Immature natural killer cell (primary cell): ENCODE results near the gene PLCB4. TPM values are rescaled to one million over a fixed set of nuclear protein-coding genes. Genes with fewer than 3 reads are reported as not detected.

Experiments
- DNase-seq, 3 donors: peaks; one replicate each; pipeline ENCODE4 v3.0.0; 2022; ENCODE audit warnings: mixed read lengths in 1 of 3
- H3K27ac Mint-ChIP-seq, 6 donors: one replicate each; pipeline ENCODE4 v1.8.0; 2020; ENCODE audit warnings: mixed read lengths in 6 of 6, mild to moderate bottlenecking in 5 of 6, inconsistent platforms in 4 of 6, moderate library complexity in 3 of 6
- H3K27me3 Mint-ChIP-seq, 3 donors: one replicate each; pipeline ENCODE4 v1.8.0; 2020 to 2021; ENCODE audit warnings: low read depth in 3 of 3, mild to moderate bottlenecking in 3 of 3, mixed read lengths in 3 of 3, moderate library complexity in 3 of 3, inconsistent platforms in 1 of 3
- H3K36me3 Mint-ChIP-seq, 3 donors: one replicate each; pipeline ENCODE4 v1.8.0; 2020; ENCODE audit warnings: mixed read lengths in 3 of 3, inconsistent platforms in 2 of 3, mild to moderate bottlenecking in 2 of 3
- H3K4me1 Mint-ChIP-seq, 2 donors: one replicate each; pipeline ENCODE4 v1.8.0; 2020; ENCODE audit warnings: inconsistent platforms in 2 of 2, mild to moderate bottlenecking in 2 of 2, mixed read lengths in 2 of 2, moderate library complexity in 1 of 2
- H3K4me3 Mint-ChIP-seq, 5 donors: one replicate each; pipeline ENCODE4 v1.8.0; 2020; ENCODE audit warnings: mild to moderate bottlenecking in 5 of 5, mixed read lengths in 5 of 5, inconsistent platforms in 3 of 5, moderate library complexity in 3 of 5
- H3K9me3 Mint-ChIP-seq, 6 donors: one replicate each; pipeline ENCODE4 v1.8.0; 2020; ENCODE audit warnings: mild to moderate bottlenecking in 6 of 6, mixed read lengths in 6 of 6, inconsistent platforms in 4 of 6, moderate library complexity in 3 of 6
- polyA plus RNA-seq, 3 donors: library from polyadenylated mRNA; unstranded; fragments of 300-500 nt; fragmentation: Illumina TruSeq; gene quantifications; one replicate each; pipeline ENCODE4 v1.2.3, GENCODE V29; 2021

The PLCB4 gene
- polyA plus RNA-seq, 3 donors from 2014 or later: not detected

GRCh38 chr20:9392892-9393857 lies 324.3 kb downstream of the PLCB4 start:
- Mint-ChIP-seq H3K4me3 (no peak overlapping the region), H3K27me3 (peaks cover 0 to 2% (median 0%) of the 10 kb centered on the region in 3 donors), H3K27ac (no peak overlapping the region), H3K9me3 (peaks cover 0 to 4% (median 0%) of the 10 kb centered on the region in 6 donors), H3K4me1 (no peaks in the 10 kb centered on the region), H3K36me3 (no peaks in the 10 kb centered on the region)
- DNase-seq: no peak

- H3K36me3 Mint-ChIP-seq: no peaks in the 10 kb centered on the region
- H3K27ac Mint-ChIP-seq: no peak overlapping the region
- H3K27me3 Mint-ChIP-seq: no peaks in the 10 kb centered on the region
- no peaks in the 10 kb centered on the region for H3K4me1 Mint-ChIP-seq
- H3K9me3 Mint-ChIP-seq: peaks cover 0 to 4% (median 0%) of the 10 kb centered on the region in 6 donors
- no peak for DNase-seq
- no peak overlapping the region for H3K4me3 Mint-ChIP-seq
Observed at GRCh38 chr20:9395971-9396370, 327.1 kb downstream of the PLCB4 start.

- H3K9me3 Mint-ChIP-seq: peaks cover 0 to 4% (median 0%) of the 10 kb centered on the region in 6 donors
- H3K36me3 Mint-ChIP-seq: no peaks in the 10 kb centered on the region
- no peak overlapping the region for H3K4me3 Mint-ChIP-seq
- no peak overlapping the region for H3K27ac Mint-ChIP-seq
- no peaks in the 10 kb centered on the region for H3K4me1 Mint-ChIP-seq
- H3K27me3 Mint-ChIP-seq: no peaks in the 10 kb centered on the region
- DNase-seq: no peak
Observed at GRCh38 chr20:9397928-9398327, 329.0 kb downstream of the PLCB4 start.

- Mint-ChIP-seq H3K27me3 (no peaks in the 10 kb centered on the region), H3K4me1 (no peaks in the 10 kb centered on the region), H3K36me3 (no peaks in the 10 kb centered on the region), H3K9me3 (peaks cover 0 to 4% (median 0%) of the 10 kb centered on the region in 6 donors), H3K27ac (no peak overlapping the region), H3K4me3 (no peak overlapping the region)
- DNase-seq: no peak
Observed at GRCh38 chr20:9398882-9399281, 330.0 kb downstream of the PLCB4 start.

- Mint-ChIP-seq H3K36me3 (no peaks in the 10 kb centered on the region), H3K4me3 (no peak overlapping the region), H3K27ac (no peak overlapping the region), H3K27me3 (no peaks in the 10 kb centered on the region), H3K9me3 (peaks cover 0 to 4% (median 0%) of the 10 kb centered on the region in 6 donors), H3K4me1 (no peaks in the 10 kb centered on the region)
- no peak for DNase-seq
Observed at GRCh38 chr20:9399322-9399721, 330.4 kb downstream of the PLCB4 start.

GRCh38 chr20:9400171-9401025 lies 331.5 kb downstream of the PLCB4 start:
- H3K36me3 Mint-ChIP-seq: no peaks in the 10 kb centered on the region

GRCh38 chr20:9401371-9401770 lies 332.5 kb downstream of the PLCB4 start:
- H3K9me3 Mint-ChIP-seq: peaks cover 0 to 4% (median 0%) of the 10 kb centered on the region in 6 donors
- DNase-seq: no peak
- H3K4me1 Mint-ChIP-seq: no peaks in the 10 kb centered on the region
- no peaks in the 10 kb centered on the region for H3K36me3 Mint-ChIP-seq
- no peaks in the 10 kb centered on the region for H3K27me3 Mint-ChIP-seq
- H3K27ac Mint-ChIP-seq: no peak overlapping the region
- H3K4me3 Mint-ChIP-seq: no peak overlapping the region

More at GRCh38 chr20:9400171-9401025, 331.5 kb downstream of the PLCB4 start:
- no peak overlapping the region for H3K27ac Mint-ChIP-seq
- no peak for DNase-seq
- H3K27me3 Mint-ChIP-seq: no peaks in the 10 kb centered on the region
- H3K4me3 Mint-ChIP-seq: no peak overlapping the region
- no peaks in the 10 kb centered on the region for H3K4me1 Mint-ChIP-seq
- H3K9me3 Mint-ChIP-seq: peaks cover 0 to 4% (median 0%) of the 10 kb centered on the region in 6 donors

- Mint-ChIP-seq H3K36me3 (no peaks in the 10 kb centered on the region), H3K27ac (no peak overlapping the region), H3K9me3 (peaks cover 0 to 2% (median 0%) of the 10 kb centered on the region in 6 donors)
Observed at GRCh38 chr20:9402141-9402540, 333.3 kb downstream of the PLCB4 start.

GRCh38 chr20:9402546-9402945 lies 333.7 kb downstream of the PLCB4 start:
- no peak overlapping the region for H3K4me3 Mint-ChIP-seq

More at GRCh38 chr20:9402141-9402540, 333.3 kb downstream of the PLCB4 start:
- no peak overlapping the region for H3K4me3 Mint-ChIP-seq
- DNase-seq: no peak
- H3K27me3 Mint-ChIP-seq: no peaks in the 10 kb centered on the region
- H3K4me1 Mint-ChIP-seq: no peaks in the 10 kb centered on the region

GRCh38 chr20:9403448-9403847 lies 334.6 kb downstream of the PLCB4 start:
- H3K36me3 Mint-ChIP-seq: no peaks in the 10 kb centered on the region
- no peaks in the 10 kb centered on the region for H3K9me3 Mint-ChIP-seq
- H3K27me3 Mint-ChIP-seq: peaks cover 0 to under 1% (median 0%) of the 10 kb centered on the region in 3 donors
- H3K4me3 Mint-ChIP-seq: no peak overlapping the region
- no peak for DNase-seq
- no peaks in the 10 kb centered on the region for H3K4me1 Mint-ChIP-seq
- no peak overlapping the region for H3K27ac Mint-ChIP-seq

More at GRCh38 chr20:9402546-9402945, 333.7 kb downstream of the PLCB4 start:
- Mint-ChIP-seq H3K36me3 (no peaks in the 10 kb centered on the region), H3K4me1 (no peaks in the 10 kb centered on the region), H3K27me3 (no peaks in the 10 kb centered on the region), H3K9me3 (no peaks in the 10 kb centered on the region), H3K27ac (no peak overlapping the region)
- no peak for DNase-seq

GRCh38 chr20:9407805-9408421 lies 339.0 kb downstream of the PLCB4 start:
- no peaks in the 10 kb centered on the region for H3K4me1 Mint-ChIP-seq
- peaks cover 0 to 4% (median 0%) of the 10 kb centered on the region in 3 donors for H3K27me3 Mint-ChIP-seq
- H3K4me3 Mint-ChIP-seq: no peak overlapping the region
- no peaks in the 10 kb centered on the region for H3K36me3 Mint-ChIP-seq
- peak; percentile 14 to 20 (median 14) for DNase-seq
- H3K9me3 Mint-ChIP-seq: no peaks in the 10 kb centered on the region
- no peak overlapping the region for H3K27ac Mint-ChIP-seq

GRCh38 chr20:9408422-9409300 lies 339.8 kb downstream of the PLCB4 start:
- Mint-ChIP-seq H3K4me3 (no peak overlapping the region), H3K27ac (no peak overlapping the region), H3K4me1 (no peaks in the 10 kb centered on the region), H3K9me3 (no peaks in the 10 kb centered on the region), H3K36me3 (no peaks in the 10 kb centered on the region), H3K27me3 (peaks cover 0 to 4% (median 0%) of the 10 kb centered on the region in 3 donors)
- no peak for DNase-seq

GRCh38 chr20:9409352-9409751 lies 340.5 kb downstream of the PLCB4 start:
- no peaks in the 10 kb centered on the region for H3K9me3 Mint-ChIP-seq
- H3K27ac Mint-ChIP-seq: no peak overlapping the region
- peaks cover 0 to 5% (median 0%) of the 10 kb centered on the region in 3 donors for H3K27me3 Mint-ChIP-seq
- no peaks in the 10 kb centered on the region for H3K4me1 Mint-ChIP-seq
- no peak overlapping the region for H3K4me3 Mint-ChIP-seq
- no peak for DNase-seq
- H3K36me3 Mint-ChIP-seq: no peaks in the 10 kb centered on the region
